OCI-LY7 (cell line): ENCODE measurements around the gene HEYL. TPM values are rescaled to one million over a fixed set of nuclear protein-coding genes. Genes with fewer than 3 reads are reported as not detected.

ENCODE experiments used
- BruUV-seq: library from RNA; stranded (reverse); fragments of 400-500 nt; replicated peaks from 2 replicates; lab custom pipeline; 2021; lab: Mats Ljungman, UMichigan
- CTCF ChIA-PET: fragments of 300-600 bp; sonication (Branson Sonifier 250); formaldehyde crosslinking; loops from one replicate; lab custom pipeline; 2022; ENCODE audit warnings: antibody characterized with exemption; ENCODE audit not compliant: unreplicated experiment; lab: Charles Lee
- POLR2A ChIA-PET: fragments of 300-600 bp; sonication (Branson Sonifier 250); formaldehyde crosslinking; loops from one replicate; lab custom pipeline; 2022; ENCODE audit warnings: antibody characterized with exemption; lab: Charles Lee
- DNase-seq: peaks from one replicate; pipeline ENCODE4 v3.0.0-alpha.2; 2015; ENCODE audit warnings: low spot score
- H2AFZ ChIP-seq: fragments of 200-600 bp; sonication (generic), shearing (Covaris generic); 2 replicates; pipeline ENCODE4 v1.6.1; 2014; ENCODE audit warnings: mild to moderate bottlenecking, antibody characterized with exemption, low read length, moderate library complexity
- H3K27ac ChIP-seq: fragments of 200-600 bp; sonication (generic); 2 replicates; pipeline ENCODE4 v1.5.1; 2014; ENCODE audit warnings: mixed run types, low read depth, mild to moderate bottlenecking, moderate library complexity, low read length, inconsistent platforms; ENCODE audit not compliant: poor library complexity, severe bottlenecking
- H3K36me3 ChIP-seq: fragments of 200-600 bp; sonication (generic); 2 replicates; pipeline ENCODE4 v1.6.1; 2014; ENCODE audit warnings: mild to moderate bottlenecking, antibody characterized with exemption, low read length, moderate library complexity, mixed read lengths; ENCODE audit not compliant: insufficient read depth
- H3K4me1 ChIP-seq: fragments of 200-600 bp; sonication (generic); 2 replicates; pipeline ENCODE4 v1.5.1; 2014; ENCODE audit warnings: mild to moderate bottlenecking, low read length; ENCODE audit not compliant: insufficient read depth, poor library complexity, severe bottlenecking
- H3K4me2 ChIP-seq: fragments of 200-600 bp; sonication (generic); 2 replicates; pipeline ENCODE4 v1.6.1; 2014; ENCODE audit warnings: mild to moderate bottlenecking, low read length
- H3K4me3 ChIP-seq: fragments of 200-600 bp; sonication (generic); 2 replicates; pipeline ENCODE4 v1.5.1; 2014; ENCODE audit warnings: mild to moderate bottlenecking, low read depth, low read length; ENCODE audit not compliant: poor library complexity, severe bottlenecking
- H3K79me2 ChIP-seq: fragments of 200-600 bp; sonication (generic); 2 replicates; pipeline ENCODE4 v1.6.1; 2016; ENCODE audit warnings: low read depth, mild to moderate bottlenecking, low read length, moderate library complexity, mixed read lengths; ENCODE audit not compliant: insufficient read depth
- H3K9me2 ChIP-seq: fragments of 200-600 bp; sonication (generic); 2 replicates; pipeline ENCODE4 v1.6.1; 2016; ENCODE audit warnings: mild to moderate bottlenecking, low read length, mixed read lengths; ENCODE audit not compliant: insufficient read depth
- H3K9me3 ChIP-seq: fragments of 200-600 bp; sonication (generic); 2 replicates; pipeline ENCODE4 v1.6.1; 2014; ENCODE audit warnings: mild to moderate bottlenecking, mixed run types, low read length, mixed read lengths
- H4K20me1 ChIP-seq: fragments of 200-600 bp; sonication (generic); 2 replicates; pipeline ENCODE4 v1.6.1; 2014; ENCODE audit warnings: mild to moderate bottlenecking, antibody characterized with exemption, low read length, moderate library complexity, mixed read lengths; ENCODE audit not compliant: insufficient read depth
- CTCF ChIP-seq: fragments of 200-600 bp; sonication (generic); conservative IDR thresholded peaks from 2 replicates; pipeline ENCODE4 v1.5.1; 2014; ENCODE audit warnings: mild to moderate bottlenecking, antibody characterized with exemption, low read length, moderate library complexity, mixed read lengths
- EZH2phosphoT487 ChIP-seq: fragments of 200-600 bp; sonication (generic); IDR thresholded peaks from 2 replicates; pipeline ENCODE4 v1.6.1; 2018; ENCODE audit warnings: low read depth, borderline replicate concordance, mild to moderate bottlenecking, mixed run types, antibody characterized with exemption, low read length, moderate library complexity, mixed read lengths
- intact Hi-C: fragments of 100-400 bp; cut with micrococcal nuclease; formaldehyde crosslinking; loops from one replicate; pipeline ENCODE4 v1.10.0; 2022; ENCODE audit not compliant: unreplicated experiment
- total RNA-seq, 2 experiments: library from RNA; depleted of rRNA in 1 of 2; stranded (reverse); fragments of >200 nt in 1 of 2; shearing (Covaris generic) in 1 of 2; gene quantifications; 2 replicates each; pipeline ENCODE4 v1.2.3, GENCODE V29; 2014 to 2022

HEYL gene
- total RNA-seq, 2 experiments from 2014 or later, result not detected

GRCh38 chr1:39671433-39671792 is 32.0 kb upstream of the HEYL start:
- BruUV-seq, result no TSS peak
- CTCF ChIA-PET, result interaction anchor here (0.6 kb wide), 1 partner anchor 1300 kb away, joined by 3 read pairs; no protein-coding TSS in a partner anchor
- no peak overlapping the region for H3K4me2 ChIP-seq

GRCh38 chr1:39670689-39671088 is 31.2 kb upstream of the HEYL start:
- no peaks in the 10 kb centered on the region for H3K36me3 ChIP-seq
- H4K20me1 ChIP-seq, result no peaks in the 10 kb centered on the region
- no peak overlapping the region for H2AFZ ChIP-seq
- H3K4me2 ChIP-seq, result no peak overlapping the region
- ChIA-PET POLR2A (interaction anchor here (1.0 to 1.2 kb wide), 2 partner anchors 11 to 47 kb away, joined by 3 read pairs; no protein-coding TSS in a partner anchor), CTCF (interaction anchor here (0.6 kb wide), 1 partner anchor 1299 kb away, joined by 3 read pairs; no protein-coding TSS in a partner anchor)
- H3K79me2 ChIP-seq, result no peaks in the 10 kb centered on the region
- no TSS peak for BruUV-seq
- no peaks in the 10 kb centered on the region for H3K9me2 ChIP-seq
- H3K4me1 ChIP-seq, result no peaks in the 10 kb centered on the region
- TF ChIP-seq CTCF, result no peak
- TF ChIP-seq EZH2phosphoT487, result no peak
- no peak for DNase-seq
- intact Hi-C loops, result no loop called here
- no peak overlapping the region for H3K4me3 ChIP-seq
- H3K9me3 ChIP-seq, result no peaks in the 10 kb centered on the region
- no peak overlapping the region for H3K27ac ChIP-seq

More at GRCh38 chr1:39671433-39671792, 32.0 kb upstream of the HEYL start:
- TF ChIP-seq EZH2phosphoT487 (no peak), CTCF (no peak)
- intact Hi-C loops, result no loop called here
- Histone ChIP-seq H3K36me3 (no peaks in the 10 kb centered on the region), H2AFZ (no peak overlapping the region), H3K79me2 (no peaks in the 10 kb centered on the region), H3K4me1 (no peaks in the 10 kb centered on the region), H3K9me2 (no peaks in the 10 kb centered on the region), H3K27ac (no peak overlapping the region), H3K4me3 (no peak overlapping the region), H3K9me3 (no peaks in the 10 kb centered on the region), H4K20me1 (no peaks in the 10 kb centered on the region)
- no peak for DNase-seq
- POLR2A ChIA-PET, result interaction anchor here (1.2 kb wide), 1 partner anchor 12 kb away, joined by 3 read pairs; no protein-coding TSS in a partner anchor

- Histone ChIP-seq H3K9me2 (no peaks in the 10 kb centered on the region), H3K36me3 (no peaks in the 10 kb centered on the region), H3K9me3 (no peaks in the 10 kb centered on the region), H3K27ac (no peak overlapping the region), H3K79me2 (no peaks in the 10 kb centered on the region), H4K20me1 (no peaks in the 10 kb centered on the region), H3K4me3 (no peak overlapping the region), H3K4me2 (no peak overlapping the region), H2AFZ (no peak overlapping the region), H3K4me1 (no peaks in the 10 kb centered on the region)
- CTCF ChIA-PET, result interaction anchor here (0.8 kb wide), 1 partner anchor 11 kb away, joined by 3 read pairs; no protein-coding TSS in a partner anchor
- no peak for DNase-seq
- POLR2A ChIA-PET, result no interaction called here
- intact Hi-C loops, result no loop called here
- BruUV-seq, result no TSS peak
- TF ChIP-seq CTCF (no peak), EZH2phosphoT487 (no peak)
These were observed 29.5 kb upstream of the HEYL start for GRCh38 chr1:39668894-39669293.
